Measurements from ENCODE around the gene TMEM33. TPM values are rescaled to one million over a fixed set of nuclear protein-coding genes. Genes with fewer than 3 reads are reported as not detected.

Gene TMEM33
- polyA plus RNA-seq, 1 of the 3 experiments (the other 2 are of a cell fraction): 31.2 TPM

DNA sequence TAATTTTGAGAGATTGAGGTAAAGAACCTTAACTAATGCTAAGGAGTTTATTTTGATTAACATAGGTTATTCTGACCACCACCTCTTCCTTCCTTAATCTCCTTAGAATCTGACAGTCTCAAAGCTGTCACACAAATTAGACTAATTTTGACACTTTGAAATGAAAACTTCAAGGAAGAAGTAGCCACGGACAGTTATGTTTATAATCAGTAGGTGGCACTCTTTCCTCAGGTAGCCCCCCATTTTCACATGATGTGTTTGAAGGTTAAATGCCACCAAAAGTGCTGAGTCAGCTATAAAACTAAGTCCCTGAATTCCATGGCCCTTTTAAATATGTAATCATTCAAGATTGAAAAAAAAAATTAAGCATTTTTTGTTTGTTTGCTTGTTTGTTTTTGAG, 22.4 kb downstream of the TMEM33 start:
- Histone ChIP-seq H3K4me1 (ENCODE audit: control insufficient read depth in 1 of 2, insufficient read depth in 2 of 2, low read depth in 1 of 2, low read length in 1 of 2) (no peaks in the 10 kb centered on the region), H3K9me2 (no peaks in the 10 kb centered on the region), H3K9ac (no peak overlapping the region), H3F3A (replicated peaks; ENCODE audit: insufficient read depth) (peaks cover 17% of the 10 kb centered on the region), H3K36me3 (replicated peaks in 1 of 2; ENCODE audit: control insufficient read depth in 1 of 2, insufficient read depth in 2 of 2, low read length in 1 of 2) (peaks cover 37 to 56% of the 10 kb centered on the region in 2 experiments), H3K27me3 (ENCODE audit: insufficient read depth) (no peaks in the 10 kb centered on the region), H4K20me1 (ENCODE audit: insufficient read depth) (no peaks in the 10 kb centered on the region), H3K4me3 (ENCODE audit: low read depth in 2 of 2, low read length in 1 of 2) (no peak overlapping the region; a peak in 1 of 4 replicates), H3K27ac (ENCODE audit: low read depth in 2 of 2, low read length in 1 of 2) (no peak overlapping the region), H3K79me2 (ENCODE audit: insufficient read depth) (0 out of 2 replicates have a peak, but pooled peaks cover 5% of the 10 kb centered on the region), H3K4me2 (no peak overlapping the region), H2AFZ (ENCODE audit: low read depth) (no peak overlapping the region), H3K9me3 (no peaks in the 10 kb centered on the region)
- POLR2A ChIA-PET: no interaction called here
- TF ChIP-seq SMC3 (IDR thresholded peaks at IDR 0.05; ENCODE audit: low read depth, low read length) (0 out of 2 replicates have a peak, but pooled peaks have one; percentile 5), ELF1 (IDR thresholded peaks at IDR 0.05) (no peak), RAD21 (IDR thresholded peaks at IDR 0.05; ENCODE audit: low read length) (peak; percentile 55), SIN3A (IDR thresholded peaks at IDR 0.05; ENCODE audit: borderline replicate concordance, low read depth, low read length) (no peak)
- TF ChIP-seq, protein P1, sequence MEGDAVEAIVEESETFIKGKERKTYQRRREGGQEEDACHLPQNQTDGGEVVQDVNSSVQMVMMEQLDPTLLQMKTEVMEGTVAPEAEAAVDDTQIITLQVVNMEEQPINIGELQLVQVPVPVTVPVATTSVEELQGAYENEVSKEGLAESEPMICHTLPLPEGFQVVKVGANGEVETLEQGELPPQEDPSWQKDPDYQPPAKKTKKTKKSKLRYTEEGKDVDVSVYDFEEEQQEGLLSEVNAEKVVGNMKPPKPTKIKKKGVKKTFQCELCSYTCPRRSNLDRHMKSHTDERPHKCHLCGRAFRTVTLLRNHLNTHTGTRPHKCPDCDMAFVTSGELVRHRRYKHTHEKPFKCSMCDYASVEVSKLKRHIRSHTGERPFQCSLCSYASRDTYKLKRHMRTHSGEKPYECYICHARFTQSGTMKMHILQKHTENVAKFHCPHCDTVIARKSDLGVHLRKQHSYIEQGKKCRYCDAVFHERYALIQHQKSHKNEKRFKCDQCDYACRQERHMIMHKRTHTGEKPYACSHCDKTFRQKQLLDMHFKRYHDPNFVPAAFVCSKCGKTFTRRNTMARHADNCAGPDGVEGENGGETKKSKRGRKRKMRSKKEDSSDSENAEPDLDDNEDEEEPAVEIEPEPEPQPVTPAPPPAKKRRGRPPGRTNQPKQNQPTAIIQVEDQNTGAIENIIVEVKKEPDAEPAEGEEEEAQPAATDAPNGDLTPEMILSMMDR (IDR thresholded peaks at IDR 0.05): peak; percentile 55
- DNase-seq: peak; percentile 41
- CTCF ChIA-PET: interaction anchor here (0.8 to 1.7 kb wide), 12 partner anchors 8 to 559 kb away, joined by 3 to 6 read pairs (median 4); no protein-coding TSS in a partner anchor
- WGBS (ENCODE audit: low lambda C conversion rate): 52% methylated on average over 1 of the region's 1 CpG

DNA sequence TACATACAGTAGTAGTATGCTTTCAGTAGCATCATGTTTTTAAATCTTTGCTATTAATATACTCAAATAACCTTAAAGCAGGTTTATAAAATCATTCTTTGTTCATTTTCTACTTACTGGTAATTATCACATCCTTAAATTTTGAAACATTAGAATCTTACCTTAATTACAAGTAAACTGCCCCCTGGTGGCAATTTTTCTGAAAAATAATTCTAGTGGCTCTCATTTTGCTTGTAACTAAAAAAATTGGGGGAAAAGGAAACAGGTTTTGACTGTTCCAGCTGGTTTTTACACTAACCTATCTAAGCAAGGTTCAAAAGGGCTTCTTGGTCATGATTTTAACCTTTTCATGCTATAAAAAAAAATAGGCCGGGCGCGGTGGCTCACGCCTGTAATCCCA, 27.9 kb downstream of the TMEM33 start:
- no peaks in the 10 kb centered on the region for H3K4me1 ChIP-seq (ENCODE audit: control insufficient read depth in 1 of 2, insufficient read depth in 2 of 2, low read depth in 1 of 2, low read length in 1 of 2)
- no peak overlapping the region; a peak in 1 of 4 replicates for H3K4me3 ChIP-seq (ENCODE audit: low read depth in 2 of 2, low read length in 1 of 2)
- POLR2A ChIA-PET: no interaction called here
- TF ChIP-seq, protein P2, sequence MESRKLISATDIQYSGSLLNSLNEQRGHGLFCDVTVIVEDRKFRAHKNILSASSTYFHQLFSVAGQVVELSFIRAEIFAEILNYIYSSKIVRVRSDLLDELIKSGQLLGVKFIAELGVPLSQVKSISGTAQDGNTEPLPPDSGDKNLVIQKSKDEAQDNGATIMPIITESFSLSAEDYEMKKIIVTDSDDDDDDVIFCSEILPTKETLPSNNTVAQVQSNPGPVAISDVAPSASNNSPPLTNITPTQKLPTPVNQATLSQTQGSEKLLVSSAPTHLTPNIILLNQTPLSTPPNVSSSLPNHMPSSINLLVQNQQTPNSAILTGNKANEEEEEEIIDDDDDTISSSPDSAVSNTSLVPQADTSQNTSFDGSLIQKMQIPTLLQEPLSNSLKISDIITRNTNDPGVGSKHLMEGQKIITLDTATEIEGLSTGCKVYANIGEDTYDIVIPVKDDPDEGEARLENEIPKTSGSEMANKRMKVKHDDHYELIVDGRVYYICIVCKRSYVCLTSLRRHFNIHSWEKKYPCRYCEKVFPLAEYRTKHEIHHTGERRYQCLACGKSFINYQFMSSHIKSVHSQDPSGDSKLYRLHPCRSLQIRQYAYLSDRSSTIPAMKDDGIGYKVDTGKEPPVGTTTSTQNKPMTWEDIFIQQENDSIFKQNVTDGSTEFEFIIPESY (IDR thresholded peaks at IDR 0.05; ENCODE audit: borderline replicate concordance, low read depth): no peak
- TF ChIP-seq, protein P3, sequence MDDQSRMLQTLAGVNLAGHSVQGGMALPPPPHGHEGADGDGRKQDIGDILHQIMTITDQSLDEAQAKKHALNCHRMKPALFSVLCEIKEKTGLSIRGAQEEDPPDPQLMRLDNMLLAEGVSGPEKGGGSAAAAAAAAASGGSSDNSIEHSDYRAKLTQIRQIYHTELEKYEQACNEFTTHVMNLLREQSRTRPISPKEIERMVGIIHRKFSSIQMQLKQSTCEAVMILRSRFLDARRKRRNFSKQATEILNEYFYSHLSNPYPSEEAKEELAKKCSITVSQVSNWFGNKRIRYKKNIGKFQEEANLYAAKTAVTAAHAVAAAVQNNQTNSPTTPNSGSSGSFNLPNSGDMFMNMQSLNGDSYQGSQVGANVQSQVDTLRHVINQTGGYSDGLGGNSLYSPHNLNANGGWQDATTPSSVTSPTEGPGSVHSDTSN (IDR thresholded peaks at IDR 0.05): no peak
- TF ChIP-seq RAD21 (IDR thresholded peaks at IDR 0.05; ENCODE audit: low read length): peak; percentile 21; the same call in 1 of the 2 replicates
- TF ChIP-seq, protein P1 (IDR thresholded peaks at IDR 0.05): peak; percentile 74
- H4K20me1 ChIP-seq (ENCODE audit: insufficient read depth): no peaks in the 10 kb centered on the region
- H3K9me2 ChIP-seq: no peaks in the 10 kb centered on the region
- H3K27ac ChIP-seq (ENCODE audit: low read depth in 2 of 2, low read length in 1 of 2): no peak overlapping the region
- WGBS (ENCODE audit: low lambda C conversion rate): 97% methylated on average over 4 of the region's 4 CpGs
- no peaks in the 10 kb centered on the region for H3K9me3 ChIP-seq
- no peaks in the 10 kb centered on the region for H3K27me3 ChIP-seq (ENCODE audit: insufficient read depth)
- DNase-seq: peak; percentile 17
- H2AFZ ChIP-seq (ENCODE audit: low read depth): no peak overlapping the region
- peaks cover 5 to 10% of the 10 kb centered on the region in 2 experiments for H3K36me3 ChIP-seq (replicated peaks in 1 of 2; ENCODE audit: control insufficient read depth in 1 of 2, insufficient read depth in 2 of 2, low read length in 1 of 2)
- H3K9ac ChIP-seq: no peak overlapping the region
- H3F3A ChIP-seq (replicated peaks; ENCODE audit: insufficient read depth): peaks cover 5% of the 10 kb centered on the region
- CTCF ChIA-PET: interaction anchor here (0.8 to 1.6 kb wide), 10 partner anchors 9 to 270 kb away, joined by 3 to 9 read pairs (median 4); no protein-coding TSS in a partner anchor
- no peaks in the 10 kb centered on the region for H3K79me2 ChIP-seq (ENCODE audit: insufficient read depth)
- H3K4me2 ChIP-seq: no peak overlapping the region
